Stimulated activated memory B cell treated with anti-CD40 and anti-IgM and Interleukin-4, amounts not matched to agents 10 μg/mL and 1 μg/mL and 100 μg/mL, for 72 hours (primary cell): ENCODE results near the gene SLC47A2.
A peak's percentile ranks its signal among the peaks of the same experiment; 100 is the strongest.
"Not testable (repeated sequence)": the region's sequence is repeated elsewhere in the genome, so short reads cannot be mapped to it uniquely, and the experiment has no call there.

Source experiments
- ATAC-seq: fragments of 150-1000 bp; cut with Tn5 transposase; 2 replicates; pipeline ENCODE4 v1.10.0; 2021
- H3K27ac Mint-ChIP-seq: one replicate; pipeline ENCODE4 v1.8.0; 2022; ENCODE audit warnings: mild to moderate bottlenecking, mixed read lengths
- H3K27me3 Mint-ChIP-seq: one replicate; pipeline ENCODE4 v1.8.0; 2022; ENCODE audit warnings: mixed read lengths
- H3K36me3 Mint-ChIP-seq: one replicate; pipeline ENCODE4 v1.8.0; 2022; ENCODE audit warnings: mixed read lengths
- H3K4me1 Mint-ChIP-seq: one replicate; pipeline ENCODE4 v1.8.0; 2022; ENCODE audit warnings: mixed read lengths
- H3K4me3 Mint-ChIP-seq: one replicate; pipeline ENCODE4 v1.8.0; 2022; ENCODE audit warnings: mild to moderate bottlenecking, moderate library complexity, mixed read lengths
- H3K9me3 Mint-ChIP-seq: one replicate; pipeline ENCODE4 v1.8.0; 2022; ENCODE audit warnings: mixed read lengths

SLC47A2 gene

GRCh38 chr17:19677736-19678379 is 38.5 kb downstream of the SLC47A2 start:
- H3K4me1 Mint-ChIP-seq = no peaks in the 10 kb centered on the region
- no peak for ATAC-seq
- peaks cover 12% of the 10 kb centered on the region for H3K36me3 Mint-ChIP-seq
- no peaks in the 10 kb centered on the region for H3K9me3 Mint-ChIP-seq
- no peaks in the 10 kb centered on the region for H3K27me3 Mint-ChIP-seq
- no peak overlapping the region for H3K4me3 Mint-ChIP-seq
- H3K27ac Mint-ChIP-seq = no peak overlapping the region

- no peak for ATAC-seq
Observed at GRCh38 chr17:19676896-19677295, 39.5 kb downstream of the SLC47A2 start.

DNA sequence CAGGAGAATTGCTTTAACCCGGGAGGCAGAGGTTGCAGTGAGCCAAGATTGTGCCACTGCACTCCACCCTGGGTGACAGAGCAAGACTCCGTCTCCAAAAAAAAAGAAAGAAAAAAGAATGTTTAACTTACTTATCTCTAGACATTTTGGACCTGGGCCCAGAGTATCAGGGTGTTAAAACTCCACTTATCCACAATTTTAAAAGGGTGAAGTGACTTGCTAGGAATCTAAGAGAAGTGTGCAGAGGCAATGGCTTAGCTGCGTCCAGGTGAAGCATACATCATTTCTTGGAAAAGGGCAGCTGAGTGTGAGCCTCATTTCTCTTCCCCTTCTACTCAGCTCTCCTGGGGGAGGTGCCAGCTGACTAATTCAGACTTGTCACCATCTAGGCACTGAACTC is 42.8 kb downstream of the SLC47A2 start:
- H3K27me3 Mint-ChIP-seq = no peaks in the 10 kb centered on the region
- H3K27ac Mint-ChIP-seq = no peak overlapping the region
- H3K9me3 Mint-ChIP-seq = no peaks in the 10 kb centered on the region
- no peak overlapping the region for H3K4me3 Mint-ChIP-seq
- ATAC-seq = no peak
- peaks cover 12% of the 10 kb centered on the region for H3K4me1 Mint-ChIP-seq
- peaks cover 40% of the 10 kb centered on the region for H3K36me3 Mint-ChIP-seq

More at GRCh38 chr17:19676896-19677295, 39.5 kb downstream of the SLC47A2 start:
- no peak overlapping the region for H3K4me3 Mint-ChIP-seq
- peaks cover 21% of the 10 kb centered on the region for H3K36me3 Mint-ChIP-seq
- H3K9me3 Mint-ChIP-seq = no peaks in the 10 kb centered on the region
- H3K27ac Mint-ChIP-seq = no peak overlapping the region
- H3K27me3 Mint-ChIP-seq = no peaks in the 10 kb centered on the region
- H3K4me1 Mint-ChIP-seq = no peaks in the 10 kb centered on the region

DNA sequence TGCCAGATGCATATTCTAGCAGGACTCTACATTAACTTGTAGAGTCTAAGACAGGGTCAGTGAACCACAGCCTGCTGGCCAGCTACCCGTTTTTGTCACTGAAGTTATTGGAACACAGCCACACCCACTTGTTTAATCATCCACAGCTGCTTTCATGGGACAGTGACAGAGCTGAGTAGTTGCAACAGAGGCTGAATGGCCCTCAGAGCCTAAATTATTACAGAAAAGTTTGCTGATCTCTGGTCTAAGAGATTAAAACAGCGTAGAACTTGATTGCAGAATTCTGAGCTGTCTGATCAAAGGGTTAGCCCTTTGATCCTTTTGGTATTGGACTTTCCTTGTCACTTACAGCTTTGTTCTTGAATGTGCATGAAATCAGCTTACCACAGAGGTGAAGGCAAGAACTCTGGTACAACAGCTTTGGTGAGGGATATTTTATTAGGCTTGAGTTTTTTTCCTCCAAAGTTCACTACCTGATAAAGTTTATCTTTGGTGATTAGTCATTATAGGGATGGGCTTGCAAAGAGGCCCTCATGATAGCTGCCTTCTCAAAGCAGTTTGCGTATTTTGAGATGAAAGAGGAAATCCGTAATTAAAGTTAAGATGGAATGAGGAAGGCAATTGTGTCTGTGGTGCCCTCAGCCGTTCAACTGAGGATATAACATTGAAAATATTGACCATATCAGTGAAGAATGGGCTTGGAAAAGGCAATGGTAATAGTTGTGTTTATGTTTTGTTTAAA is 44.2 kb downstream of the SLC47A2 start:
- no peaks in the 10 kb centered on the region for H3K9me3 Mint-ChIP-seq
- no peak overlapping the region for H3K27ac Mint-ChIP-seq
- peaks cover 12% of the 10 kb centered on the region for H3K4me1 Mint-ChIP-seq
- ATAC-seq = no peak
- peaks cover 40% of the 10 kb centered on the region for H3K36me3 Mint-ChIP-seq
- no peaks in the 10 kb centered on the region for H3K27me3 Mint-ChIP-seq
- H3K4me3 Mint-ChIP-seq = no peak overlapping the region

- H3K27ac Mint-ChIP-seq = no peak overlapping the region
- H3K27me3 Mint-ChIP-seq = no peaks in the 10 kb centered on the region
- no peak overlapping the region for H3K4me3 Mint-ChIP-seq
- peaks cover 12% of the 10 kb centered on the region for H3K4me1 Mint-ChIP-seq
- peaks cover 40% of the 10 kb centered on the region for H3K36me3 Mint-ChIP-seq
- H3K9me3 Mint-ChIP-seq = no peaks in the 10 kb centered on the region
- no peak for ATAC-seq
Observed at GRCh38 chr17:19671433-19671832, 45.0 kb downstream of the SLC47A2 start.

GRCh38 chr17:19670908-19671307 is 45.5 kb downstream of the SLC47A2 start:
- H3K36me3 Mint-ChIP-seq = peaks cover 39% of the 10 kb centered on the region
- peak; percentile 79 for ATAC-seq
- no peak overlapping the region for H3K27ac Mint-ChIP-seq
- no peaks in the 10 kb centered on the region for H3K27me3 Mint-ChIP-seq
- no peaks in the 10 kb centered on the region for H3K9me3 Mint-ChIP-seq
- H3K4me1 Mint-ChIP-seq = peaks cover 12% of the 10 kb centered on the region
- H3K4me3 Mint-ChIP-seq = no peak overlapping the region

DNA sequence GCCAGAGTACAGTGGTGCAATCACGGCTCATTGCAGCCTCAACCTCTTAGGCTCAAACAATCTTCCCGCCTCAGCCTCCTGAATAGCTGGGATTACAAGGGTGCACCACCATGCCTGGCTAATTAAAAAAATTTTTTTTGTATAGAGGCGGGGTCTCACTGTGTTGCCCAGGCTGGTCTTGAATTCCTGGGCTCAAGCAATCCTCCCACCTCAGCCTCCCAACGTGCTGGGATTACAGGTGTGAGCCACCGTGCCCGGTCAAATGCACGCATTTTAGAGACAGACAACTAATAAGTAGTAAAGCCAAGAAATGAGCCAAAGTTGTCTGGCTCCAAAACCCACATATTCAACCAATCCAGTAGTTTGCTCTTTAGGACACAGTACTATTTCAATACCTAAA is 46.7 kb downstream of the SLC47A2 start:
- not testable (repeated sequence) for ATAC-seq, H3K9me3 Mint-ChIP-seq, H3K4me3 Mint-ChIP-seq, H3K27ac Mint-ChIP-seq, H3K27me3 Mint-ChIP-seq
- peaks cover 41% of the 10 kb centered on the region for H3K36me3 Mint-ChIP-seq
- peaks cover 12% of the 10 kb centered on the region for H3K4me1 Mint-ChIP-seq

DNA sequence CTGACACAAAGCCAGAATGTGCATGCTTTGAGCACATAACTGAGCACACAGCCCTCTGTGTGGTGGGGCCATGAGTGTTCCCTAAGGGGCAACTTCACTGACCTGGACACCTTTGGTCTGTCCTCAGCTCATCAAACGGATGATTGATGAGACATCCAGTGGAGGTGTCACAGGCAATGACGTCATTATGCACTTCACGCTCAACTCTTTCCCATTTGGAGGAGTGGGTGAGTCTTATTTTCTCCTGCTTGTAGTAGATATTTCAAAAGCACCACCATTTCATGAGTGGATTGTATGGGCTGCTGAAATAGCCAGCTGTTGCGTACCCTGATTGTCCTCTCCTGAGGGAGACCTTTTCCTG is 51.6 kb downstream of the SLC47A2 start:
- Mint-ChIP-seq H3K27ac (no peak overlapping the region), H3K4me1 (no peaks in the 10 kb centered on the region), H3K9me3 (no peaks in the 10 kb centered on the region), H3K27me3 (no peaks in the 10 kb centered on the region), H3K36me3 (peaks cover 41% of the 10 kb centered on the region), H3K4me3 (no peak overlapping the region)
- no peak for ATAC-seq

- Mint-ChIP-seq H3K36me3 (peaks cover 41% of the 10 kb centered on the region), H3K4me3 (no peak overlapping the region), H3K27ac (no peak overlapping the region), H3K9me3 (no peaks in the 10 kb centered on the region), H3K27me3 (no peaks in the 10 kb centered on the region), H3K4me1 (no peaks in the 10 kb centered on the region)
- no peak for ATAC-seq
Observed at GRCh38 chr17:19664136-19664820, 52.1 kb downstream of the SLC47A2 start.

DNA sequence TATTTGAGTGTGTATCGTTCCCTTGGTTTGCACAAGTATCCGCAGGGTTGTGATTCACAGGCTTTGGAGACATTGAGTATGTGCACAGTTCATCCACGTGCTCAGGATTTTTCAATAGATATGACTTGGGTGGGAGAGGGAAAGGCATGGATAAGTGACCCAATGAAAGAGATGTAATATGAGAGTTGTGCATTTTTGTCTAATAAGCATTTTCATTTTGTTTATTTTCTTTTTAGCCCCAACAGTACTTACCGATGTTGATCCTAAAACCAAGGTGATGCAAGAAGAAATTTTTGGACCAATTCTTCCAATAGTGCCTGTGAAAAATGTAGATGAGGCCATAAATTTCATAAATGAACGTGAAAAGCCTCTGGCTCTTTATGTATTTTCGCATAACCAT is 53.3 kb downstream of the SLC47A2 start:
- no peak for ATAC-seq
- Mint-ChIP-seq H3K27ac (no peak overlapping the region), H3K27me3 (no peaks in the 10 kb centered on the region), H3K4me1 (no peaks in the 10 kb centered on the region), H3K36me3 (peaks cover 41% of the 10 kb centered on the region), H3K4me3 (no peak overlapping the region), H3K9me3 (no peaks in the 10 kb centered on the region)

DNA sequence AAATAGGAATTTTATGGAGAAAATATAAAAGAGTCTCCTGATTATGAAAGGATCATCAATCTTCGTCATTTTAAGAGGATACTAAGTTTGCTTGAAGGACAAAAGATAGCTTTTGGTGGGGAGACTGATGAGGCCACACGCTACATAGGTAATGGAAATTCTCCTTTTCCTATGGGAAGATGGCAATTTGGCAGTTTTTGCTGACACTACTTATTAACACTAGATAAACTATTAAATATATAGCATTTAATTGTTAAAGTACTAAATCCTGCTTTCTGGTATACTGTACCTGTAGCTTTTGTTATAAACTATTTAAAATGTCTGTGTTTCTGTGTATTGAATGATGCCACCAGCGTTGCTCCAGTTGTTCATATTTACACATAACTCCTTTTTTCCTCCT is 55.3 kb downstream of the SLC47A2 start:
- ATAC-seq = no peak
- H3K36me3 Mint-ChIP-seq = peaks cover 44% of the 10 kb centered on the region
- no peaks in the 10 kb centered on the region for H3K27me3 Mint-ChIP-seq
- H3K27ac Mint-ChIP-seq = no peak overlapping the region
- H3K4me1 Mint-ChIP-seq = peaks cover 2% of the 10 kb centered on the region
- H3K4me3 Mint-ChIP-seq = no peak overlapping the region
- H3K9me3 Mint-ChIP-seq = no peaks in the 10 kb centered on the region

DNA sequence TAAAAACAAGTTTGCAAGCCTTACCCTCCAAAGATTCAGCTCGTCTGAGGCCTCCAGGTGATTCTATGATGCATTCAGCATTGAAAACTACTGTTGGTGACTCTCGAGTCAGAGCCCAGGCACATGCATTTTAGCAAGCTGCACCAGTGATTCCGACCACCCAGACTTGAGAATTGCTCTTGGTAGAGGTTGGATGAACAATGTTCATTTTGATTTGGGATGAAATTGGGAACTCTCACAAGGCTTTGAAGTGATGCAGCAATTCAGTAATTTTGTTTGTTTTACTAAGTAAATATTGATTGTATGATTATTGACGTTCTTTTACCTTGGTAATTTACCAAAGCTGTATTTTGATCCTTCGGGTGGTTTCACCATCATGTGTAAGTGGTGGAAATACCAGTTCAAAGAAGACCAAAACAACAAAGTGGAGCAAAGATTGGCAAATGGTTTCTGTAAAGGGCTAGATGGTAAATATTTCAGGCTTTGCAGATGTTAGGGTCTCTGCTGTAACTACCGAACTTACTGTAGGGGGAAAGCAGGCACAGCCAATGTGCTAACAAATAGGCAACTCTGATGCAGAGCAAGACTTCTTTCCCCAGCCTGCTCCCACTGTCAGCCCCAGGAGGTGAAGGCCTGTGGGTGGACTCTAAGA is 56.0 kb downstream of the SLC47A2 start:
- Mint-ChIP-seq H3K36me3 (peaks cover 44% of the 10 kb centered on the region), H3K27ac (no peak overlapping the region), H3K4me3 (no peak overlapping the region), H3K4me1 (peaks cover 5% of the 10 kb centered on the region), H3K9me3 (no peaks in the 10 kb centered on the region), H3K27me3 (no peaks in the 10 kb centered on the region)
- ATAC-seq = no peak

DNA sequence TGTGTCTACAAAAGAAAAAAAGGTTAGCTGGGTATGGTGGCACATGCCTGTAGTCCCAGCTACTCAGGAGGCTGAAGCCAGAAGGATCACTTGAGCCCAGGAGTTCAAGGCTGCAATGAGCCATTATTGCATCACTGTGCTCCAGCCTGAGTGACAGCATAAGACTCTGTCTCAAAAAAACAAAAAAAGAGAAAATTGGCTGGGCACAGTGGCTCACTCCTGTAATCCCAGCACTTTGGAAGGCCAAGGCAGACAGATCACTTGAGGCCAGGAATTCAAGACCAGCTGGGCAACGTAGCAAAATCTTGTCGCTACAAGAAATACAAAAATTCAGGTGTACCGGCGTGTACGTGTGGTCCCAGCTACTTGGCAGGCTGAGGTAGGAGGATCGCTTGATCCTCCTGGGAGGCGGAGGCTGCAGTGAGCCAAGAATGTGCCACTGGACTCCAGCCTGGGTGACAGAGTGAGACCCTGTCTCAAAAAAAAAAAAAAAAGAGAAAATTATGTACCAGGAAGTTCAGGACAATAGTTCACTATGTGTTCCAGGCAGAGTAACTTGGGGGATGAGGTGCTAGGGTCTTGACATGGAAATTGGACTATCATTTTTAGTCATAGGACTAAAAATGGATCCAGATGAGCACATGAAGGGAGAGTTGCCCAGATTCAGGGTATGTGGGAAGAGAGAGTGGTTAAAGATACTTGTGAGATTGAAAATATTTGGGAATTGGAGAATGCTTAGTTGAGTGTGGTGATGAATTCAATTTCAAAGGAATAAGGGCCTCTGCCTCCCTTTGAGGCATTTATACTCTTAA is 56.8 kb downstream of the SLC47A2 start:
- ATAC-seq = no peak
- H3K27ac Mint-ChIP-seq = no peak overlapping the region
- H3K36me3 Mint-ChIP-seq = peaks cover 45% of the 10 kb centered on the region
- no peak overlapping the region for H3K4me3 Mint-ChIP-seq
- H3K9me3 Mint-ChIP-seq = no peaks in the 10 kb centered on the region
- H3K4me1 Mint-ChIP-seq = peaks cover 5% of the 10 kb centered on the region
- no peaks in the 10 kb centered on the region for H3K27me3 Mint-ChIP-seq

GRCh38 chr17:19656851-19657581 is 59.4 kb downstream of the SLC47A2 start:
- Mint-ChIP-seq H3K4me1 (peaks cover 5% of the 10 kb centered on the region), H3K9me3 (no peaks in the 10 kb centered on the region), H3K36me3 (peaks cover 38% of the 10 kb centered on the region), H3K27me3 (no peaks in the 10 kb centered on the region), H3K27ac (no peak overlapping the region), H3K4me3 (no peak overlapping the region)
- ATAC-seq = no peak
